Measurements from ENCODE around the gene PRTG. TPM values are rescaled to one million over a fixed set of nuclear protein-coding genes. Genes with fewer than 3 reads are reported as not detected.
"Not testable (repeated sequence)": the region's sequence is repeated elsewhere in the genome, so short reads cannot be mapped to it uniquely, and the experiment has no call there.

The PRTG gene
- total and polyA plus RNA-seq, 2 donors, result 0.68 to 16.2 TPM

DNA sequence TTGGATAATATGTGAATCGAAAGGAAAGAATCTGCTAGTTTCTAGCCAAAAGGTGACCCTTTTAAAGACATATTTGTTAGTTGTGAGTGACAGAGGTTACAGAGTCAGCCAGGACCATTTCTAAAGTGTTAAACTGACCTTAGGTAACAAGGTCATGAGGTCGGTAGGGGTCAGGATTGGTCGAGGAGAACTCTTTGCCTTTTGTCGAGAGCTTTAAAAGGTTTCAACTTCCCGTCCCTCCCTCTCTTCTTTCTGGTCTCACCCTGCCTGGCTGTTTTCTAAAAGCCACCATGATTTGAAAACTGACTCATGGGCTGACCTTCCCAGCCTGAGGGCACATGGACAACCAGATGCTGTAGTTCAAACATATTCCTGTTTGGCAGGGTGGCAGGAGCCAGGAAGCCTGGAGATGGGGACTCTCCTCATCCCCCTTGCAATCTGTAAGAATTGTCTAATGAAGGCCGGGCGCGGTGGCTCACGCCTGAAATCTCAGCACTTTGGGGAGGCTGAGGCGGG lies 25.8 kb upstream of the PRTG start:
- 74% methylated on average over 10 of the region's 10 CpGs for WGBS

DNA sequence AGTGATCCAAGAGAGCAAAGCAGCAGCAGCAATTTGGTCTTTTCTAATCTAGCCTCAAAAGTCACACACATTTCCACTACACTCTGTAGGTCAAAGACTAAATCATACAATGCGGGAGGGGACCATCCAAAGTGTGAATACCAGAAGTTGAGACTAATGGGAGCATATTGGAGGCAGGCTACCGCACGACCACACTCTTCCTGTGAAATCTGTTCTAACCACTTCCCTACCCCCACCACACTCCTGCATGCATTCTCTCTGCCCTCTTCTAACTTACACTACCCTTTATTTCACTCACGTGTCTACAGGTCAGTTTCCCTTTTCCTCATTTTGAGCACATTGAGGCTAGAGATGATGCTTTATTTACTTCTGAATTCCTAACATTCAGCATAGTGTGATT lies 23.7 kb upstream of the PRTG start:
- Histone ChIP-seq H3K36me3 (ENCODE audit: insufficient read depth) (no peaks in the 10 kb centered on the region), H3K27ac (ENCODE audit: low read depth) (no peak overlapping the region), H3K4me1 (ENCODE audit: insufficient read depth) (no peaks in the 10 kb centered on the region), H3K4me3 (ENCODE audit: low read depth, low read length) (no peak overlapping the region)
- no peak for DNase-seq (ENCODE audit: extremely low spot score)
- WGBS, result 77% methylated on average over 4 of the region's 4 CpGs

More for the DNA sequence above, 25.8 kb upstream of the PRTG start:
- Histone ChIP-seq H3K4me1 (ENCODE audit: insufficient read depth) (no peaks in the 10 kb centered on the region), H3K27ac (ENCODE audit: low read depth) (no peak overlapping the region), H3K36me3 (ENCODE audit: insufficient read depth) (no peaks in the 10 kb centered on the region), H3K4me3 (ENCODE audit: low read depth, low read length) (no peak overlapping the region)
- no peak for DNase-seq (ENCODE audit: extremely low spot score)

DNA sequence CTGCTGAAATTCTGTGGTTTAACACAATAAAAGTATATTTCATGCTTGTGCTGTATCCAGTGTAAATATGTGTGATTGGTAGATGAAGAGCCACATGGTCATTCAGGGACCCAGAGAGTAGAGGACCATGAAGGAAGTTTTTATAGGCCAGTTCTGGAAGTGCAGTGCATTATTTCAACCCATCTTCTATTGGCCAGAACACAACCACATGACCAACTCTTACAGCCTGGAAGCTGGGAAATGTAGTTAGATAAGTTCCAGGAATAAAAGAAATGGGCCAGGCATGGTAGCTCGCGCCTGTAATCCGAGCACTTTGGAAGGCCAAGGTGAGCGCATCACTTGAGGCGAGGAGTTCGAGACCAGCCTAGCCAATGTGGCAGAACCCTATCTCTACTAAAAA lies 21.4 kb upstream of the PRTG start:
- 98% methylated on average over 6 of the region's 6 CpGs for WGBS

DNA sequence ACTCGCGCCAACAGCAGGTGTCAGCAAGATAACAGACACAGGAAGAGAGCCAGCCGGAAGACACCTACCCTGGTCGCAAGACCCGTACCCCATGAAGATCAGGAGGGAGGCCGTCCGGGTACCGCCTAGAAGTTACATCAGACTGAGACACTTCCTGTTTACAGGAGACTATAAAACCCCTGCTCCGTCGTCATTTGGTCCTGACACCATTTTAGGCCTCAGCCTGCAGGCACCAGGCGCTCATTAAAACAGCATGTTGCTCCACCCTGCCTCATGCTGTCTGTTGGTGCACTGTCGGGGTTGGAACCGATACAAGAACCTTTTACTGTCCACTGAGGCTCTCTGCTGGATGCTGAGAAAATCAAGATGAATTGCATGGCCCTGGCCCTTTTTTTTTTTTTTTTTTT lies 15.6 kb upstream of the PRTG start:
- Histone ChIP-seq H3K4me1 (ENCODE audit: insufficient read depth) (no peaks in the 10 kb centered on the region), H3K4me3 (ENCODE audit: low read depth, low read length) (no peak overlapping the region), H3K36me3 (ENCODE audit: insufficient read depth) (no peaks in the 10 kb centered on the region), H3K27ac (ENCODE audit: low read depth) (no peak overlapping the region)
- 64% methylated on average over 13 of the region's 13 CpGs for WGBS
- no peak for DNase-seq (ENCODE audit: extremely low spot score)

More for the DNA sequence above, 21.4 kb upstream of the PRTG start:
- Histone ChIP-seq H3K27ac (ENCODE audit: low read depth) (no peak overlapping the region), H3K4me1 (ENCODE audit: insufficient read depth) (no peaks in the 10 kb centered on the region), H3K4me3 (ENCODE audit: low read depth, low read length) (no peak overlapping the region), H3K36me3 (ENCODE audit: insufficient read depth) (no peaks in the 10 kb centered on the region)
- no peak for DNase-seq (ENCODE audit: extremely low spot score)

DNA sequence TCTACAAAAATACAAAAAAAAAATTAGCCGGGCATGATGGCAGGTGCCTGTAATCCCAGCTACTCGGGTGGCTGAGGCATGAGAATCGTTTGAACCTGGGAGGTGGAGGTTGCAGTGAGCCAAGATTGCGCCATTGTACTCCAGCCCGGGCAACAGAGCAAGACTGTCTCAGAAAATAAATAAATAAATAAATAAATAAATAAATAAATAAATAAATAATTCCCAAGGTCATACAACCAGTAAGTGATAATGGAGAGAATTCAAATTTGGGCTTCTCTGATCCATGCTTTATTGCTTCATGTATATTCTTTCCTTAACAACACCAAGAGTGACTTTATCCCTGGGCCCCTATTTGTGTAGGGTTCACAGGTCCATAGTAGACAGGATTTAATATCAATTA lies 10.5 kb upstream of the PRTG start:
- H3K4me3 ChIP-seq (ENCODE audit: low read depth, low read length); DNase-seq (ENCODE audit: extremely low spot score); H3K36me3 ChIP-seq (ENCODE audit: insufficient read depth); H3K4me1 ChIP-seq (ENCODE audit: insufficient read depth); H3K27ac ChIP-seq (ENCODE audit: low read depth): not testable (repeated sequence)
- 92% methylated on average over 5 of the region's 5 CpGs for WGBS

DNA sequence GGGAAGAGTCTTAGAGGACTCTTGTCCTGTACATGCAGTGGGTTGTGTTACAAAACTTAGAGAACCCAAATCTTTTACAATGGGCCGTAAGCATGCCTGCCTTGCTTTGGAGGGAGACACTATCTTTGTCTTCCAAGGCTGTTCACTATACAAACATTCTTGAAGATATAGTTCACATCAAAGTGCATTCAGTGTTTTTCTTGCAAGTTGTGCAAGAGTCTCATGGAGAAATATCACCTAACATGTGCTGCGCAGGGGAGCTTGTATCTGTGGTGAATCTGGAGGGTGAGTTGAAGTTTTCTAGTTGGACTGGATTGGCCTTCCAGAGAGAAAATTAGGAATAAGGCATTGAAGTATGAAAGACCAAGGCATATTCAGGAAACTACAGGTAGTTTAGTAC lies 7.8 kb upstream of the PRTG start:
- Histone ChIP-seq H3K27ac (ENCODE audit: low read depth) (no peak overlapping the region), H3K36me3 (ENCODE audit: insufficient read depth) (no peaks in the 10 kb centered on the region), H3K4me3 (ENCODE audit: low read depth, low read length) (no peak overlapping the region), H3K4me1 (ENCODE audit: insufficient read depth) (no peaks in the 10 kb centered on the region)
- WGBS, result 81% methylated on average over 2 of the region's 2 CpGs
- no peak for DNase-seq (ENCODE audit: extremely low spot score)

DNA sequence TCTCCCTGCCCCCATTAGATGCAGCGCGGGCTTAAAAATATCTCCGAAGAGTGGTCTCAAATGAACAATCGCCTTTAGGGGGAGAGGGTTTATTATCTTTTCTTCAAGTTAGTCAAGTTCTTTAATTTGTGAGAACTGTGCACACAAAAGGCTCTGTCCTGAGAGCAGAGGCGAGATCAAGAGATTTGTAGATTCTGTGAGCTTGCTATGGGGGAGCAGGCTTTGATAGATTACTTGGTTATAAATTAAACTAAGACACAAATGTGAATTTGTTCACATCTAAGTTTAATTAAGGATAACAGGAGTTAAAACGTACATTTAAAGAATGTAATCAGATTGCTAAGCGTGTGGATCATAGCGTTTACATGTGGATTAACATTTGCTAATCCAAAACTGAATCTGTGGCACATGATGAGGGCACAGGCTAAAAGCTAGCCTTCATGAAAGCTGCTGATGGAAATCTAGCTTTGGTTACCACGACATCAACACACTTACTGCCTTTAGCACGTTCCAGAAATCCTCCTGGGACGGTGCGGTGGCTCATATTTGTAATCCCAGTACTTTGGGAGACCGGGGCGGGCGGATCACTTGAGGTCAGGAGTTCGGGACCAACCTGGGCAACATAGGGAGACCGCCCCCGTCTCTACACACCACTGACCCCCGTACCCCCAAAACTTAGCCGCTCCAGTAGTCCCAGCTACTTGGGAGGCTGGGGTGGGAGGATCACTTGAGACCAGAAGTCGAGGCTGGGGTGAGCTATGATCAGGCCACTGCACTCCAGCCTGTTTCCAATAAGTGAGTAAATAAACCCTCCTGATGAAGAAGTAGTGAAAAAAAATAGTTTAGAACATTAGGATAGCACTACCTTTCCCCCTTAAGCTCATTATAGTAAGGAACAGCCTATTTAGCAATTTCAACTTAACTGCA lies 1.0 kb upstream of the PRTG start:
- H3K27ac ChIP-seq (ENCODE audit: low read depth), result no peak overlapping the region
- WGBS, result 45% methylated on average over 21 of the region's 21 CpGs
- peak overlapping the region; percentile 89 for H3K4me3 ChIP-seq (ENCODE audit: low read depth, low read length)
- H3K36me3 ChIP-seq (ENCODE audit: insufficient read depth), result no peaks in the 10 kb centered on the region
- DNase-seq (ENCODE audit: extremely low spot score), result no peak
- no peaks in the 10 kb centered on the region for H3K4me1 ChIP-seq (ENCODE audit: insufficient read depth)

DNA sequence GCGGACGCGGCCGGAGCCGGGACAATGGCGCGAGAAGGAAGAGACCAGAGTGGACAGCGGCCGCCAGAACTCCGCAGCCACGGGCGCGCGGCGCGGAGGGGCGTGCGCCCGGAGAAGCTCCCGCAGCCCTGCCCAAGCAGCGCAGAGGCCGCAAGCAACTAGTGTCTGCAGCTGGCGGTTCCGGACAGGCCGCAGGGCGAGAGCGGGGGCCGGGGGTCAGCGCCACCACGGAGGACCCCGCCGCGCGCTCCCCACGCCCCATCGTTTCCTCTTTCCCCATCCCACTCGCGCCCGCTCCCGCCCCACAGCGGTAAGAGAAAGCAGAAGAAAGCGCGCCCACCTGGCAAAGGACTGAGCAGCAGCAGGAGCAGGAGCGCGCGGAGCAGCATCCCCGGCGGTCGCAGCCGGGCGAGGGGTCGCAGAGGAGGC lies 440 bp downstream of the PRTG start:
- DNase-seq (ENCODE audit: extremely low spot score), result no peak
- peak overlapping the region; percentile 89 for H3K4me3 ChIP-seq (ENCODE audit: low read depth, low read length)
- H3K27ac ChIP-seq (ENCODE audit: low read depth), result peak overlapping the region; percentile 0
- under 1% methylated on average over 52 of the region's 52 CpGs for WGBS
- H3K36me3 ChIP-seq (ENCODE audit: insufficient read depth), result no peaks in the 10 kb centered on the region
- no peaks in the 10 kb centered on the region for H3K4me1 ChIP-seq (ENCODE audit: insufficient read depth)

DNA sequence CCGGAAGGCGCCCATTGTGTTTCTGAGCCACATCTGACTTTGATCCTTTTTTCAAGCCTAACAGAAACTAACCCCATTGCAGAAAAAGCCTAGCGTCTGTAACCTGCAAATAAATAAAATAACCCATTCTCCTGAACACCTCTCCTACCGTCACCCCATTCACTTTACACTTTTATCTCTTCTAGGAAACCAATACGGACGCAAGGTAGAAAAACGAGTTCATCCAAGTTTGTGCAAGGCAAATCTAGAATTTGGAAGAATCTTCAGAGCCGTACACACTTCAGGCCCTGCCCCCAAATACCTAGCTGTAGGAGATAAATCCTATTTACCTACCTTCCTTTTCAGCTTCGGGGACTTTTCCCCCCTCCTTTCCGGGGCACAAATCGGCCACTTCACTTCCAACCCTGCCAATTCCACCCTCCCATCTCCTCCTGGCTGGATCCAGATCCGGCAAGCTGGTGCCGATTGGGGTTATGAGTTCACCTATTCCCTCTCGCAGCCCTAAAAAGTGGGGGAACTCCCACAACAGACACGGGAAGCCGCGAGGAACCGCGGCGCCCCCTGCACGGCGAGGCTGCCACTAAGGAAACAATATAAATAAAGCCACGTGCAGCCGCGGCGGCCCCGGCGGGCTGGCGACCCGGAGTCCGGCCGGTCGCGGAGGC lies 987 bp downstream of the PRTG start:
- WGBS, result 3% methylated on average over 34 of the region's 34 CpGs
- no peaks in the 10 kb centered on the region for H3K4me1 ChIP-seq (ENCODE audit: insufficient read depth)
- H3K4me3 ChIP-seq (ENCODE audit: low read depth, low read length), result peak overlapping the region; percentile 89
- DNase-seq (ENCODE audit: extremely low spot score), result no peak
- peak overlapping the region; percentile 0 for H3K27ac ChIP-seq (ENCODE audit: low read depth)
- no peaks in the 10 kb centered on the region for H3K36me3 ChIP-seq (ENCODE audit: insufficient read depth)

DNA sequence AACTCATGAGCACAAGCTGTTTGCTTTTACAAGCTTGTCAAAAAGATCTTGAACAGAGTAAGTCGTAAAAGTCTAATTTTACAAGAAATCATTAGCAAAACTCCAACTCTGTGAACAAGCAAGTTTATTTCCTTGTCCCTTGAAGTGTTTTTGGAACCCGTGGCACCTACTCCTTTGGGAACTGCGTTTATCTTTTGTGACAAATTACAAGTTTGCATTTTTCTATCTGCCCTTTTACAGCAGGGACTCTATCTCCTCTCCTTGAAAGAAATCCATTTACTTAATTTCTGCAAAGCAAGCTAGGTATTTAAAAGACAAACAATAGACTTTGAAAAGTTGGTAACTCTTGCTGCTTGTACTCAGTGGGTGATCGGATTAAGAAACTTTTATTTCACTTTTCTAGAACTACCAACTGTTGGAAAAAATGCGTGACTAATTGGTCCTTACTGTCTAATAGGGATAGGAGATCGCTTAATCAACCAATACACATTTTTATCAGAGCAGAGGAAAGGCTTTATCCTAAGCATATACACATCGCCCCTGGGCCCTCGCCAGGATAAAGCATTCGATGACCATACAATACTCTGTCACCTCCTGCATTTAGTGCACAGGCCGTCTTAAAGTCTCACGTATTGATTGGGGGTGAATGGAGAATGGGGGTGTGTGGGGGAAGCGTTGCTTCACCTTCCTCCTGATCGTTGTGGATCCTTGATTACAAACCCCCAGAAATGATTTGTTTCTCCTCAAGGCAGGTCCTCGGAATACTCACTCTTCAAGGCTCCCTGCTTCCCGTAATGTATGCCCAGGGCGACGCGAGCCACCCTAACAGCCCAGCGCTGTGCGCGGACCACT lies 1.7 kb downstream of the PRTG start:
- WGBS, result 18% methylated on average over 21 of the region's 21 CpGs
- no peak for DNase-seq (ENCODE audit: extremely low spot score)
- H3K36me3 ChIP-seq (ENCODE audit: insufficient read depth), result no peaks in the 10 kb centered on the region
- no peak overlapping the region for H3K27ac ChIP-seq (ENCODE audit: low read depth)
- no peaks in the 10 kb centered on the region for H3K4me1 ChIP-seq (ENCODE audit: insufficient read depth)
- peak overlapping the region; percentile 89 for H3K4me3 ChIP-seq (ENCODE audit: low read depth, low read length)

DNA sequence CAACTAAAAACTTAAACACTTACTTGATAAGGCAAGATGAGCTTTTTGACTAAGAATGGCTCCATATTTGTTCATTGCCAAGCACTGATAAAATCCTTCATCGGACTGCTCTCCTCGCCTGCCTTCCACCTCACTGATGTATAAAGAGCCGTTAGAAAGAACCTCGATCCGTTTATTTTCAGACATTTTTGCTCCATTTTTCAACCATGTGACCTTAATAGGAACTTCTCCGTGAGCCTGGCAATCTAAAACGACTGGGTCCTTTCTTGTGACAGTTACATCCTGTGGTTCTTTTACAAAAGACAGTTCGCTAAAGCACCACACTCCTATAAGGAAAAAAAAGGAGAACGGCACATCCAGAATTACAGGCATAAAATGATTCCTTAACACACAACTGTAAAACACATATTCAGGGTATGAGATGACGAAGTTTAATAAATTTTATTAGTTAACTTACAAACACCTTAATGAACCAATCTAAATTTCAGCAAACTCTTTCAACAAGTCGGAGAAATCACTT lies 2.5 kb downstream of the PRTG start:
- no peak overlapping the region for H3K4me3 ChIP-seq (ENCODE audit: low read depth, low read length)
- H3K36me3 ChIP-seq (ENCODE audit: insufficient read depth), result no peaks in the 10 kb centered on the region
- no peak for DNase-seq (ENCODE audit: extremely low spot score)
- WGBS, result 50% methylated on average over 11 of the region's 11 CpGs
- H3K4me1 ChIP-seq (ENCODE audit: insufficient read depth), result no peaks in the 10 kb centered on the region
- H3K27ac ChIP-seq (ENCODE audit: low read depth), result no peak overlapping the region

DNA sequence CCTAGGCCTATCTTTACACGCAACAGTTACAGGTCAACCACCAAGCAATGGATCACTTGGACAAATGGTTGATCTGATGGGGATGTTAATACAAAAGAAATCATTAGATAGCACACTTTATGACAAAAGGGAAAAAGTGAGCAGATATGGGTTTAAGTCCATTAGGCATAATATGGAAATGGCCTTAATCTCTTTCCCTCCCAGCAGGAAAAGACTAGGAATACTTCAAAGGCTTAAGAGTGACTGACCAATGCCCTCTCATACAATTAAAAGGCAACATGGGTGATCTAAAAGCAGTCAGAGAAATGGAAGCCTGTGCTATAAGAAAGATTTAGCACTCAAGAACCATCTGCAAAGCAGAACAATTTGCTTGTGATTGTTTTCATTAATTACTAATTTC lies 3.3 kb downstream of the PRTG start:
- no peak overlapping the region for H3K4me3 ChIP-seq (ENCODE audit: low read depth, low read length)
- H3K27ac ChIP-seq (ENCODE audit: low read depth), result no peak overlapping the region
- DNase-seq (ENCODE audit: extremely low spot score), result no peak
- no peaks in the 10 kb centered on the region for H3K36me3 ChIP-seq (ENCODE audit: insufficient read depth)
- H3K4me1 ChIP-seq (ENCODE audit: insufficient read depth), result no peaks in the 10 kb centered on the region
- 98% methylated on average over 1 of the region's 1 CpG for WGBS

DNA sequence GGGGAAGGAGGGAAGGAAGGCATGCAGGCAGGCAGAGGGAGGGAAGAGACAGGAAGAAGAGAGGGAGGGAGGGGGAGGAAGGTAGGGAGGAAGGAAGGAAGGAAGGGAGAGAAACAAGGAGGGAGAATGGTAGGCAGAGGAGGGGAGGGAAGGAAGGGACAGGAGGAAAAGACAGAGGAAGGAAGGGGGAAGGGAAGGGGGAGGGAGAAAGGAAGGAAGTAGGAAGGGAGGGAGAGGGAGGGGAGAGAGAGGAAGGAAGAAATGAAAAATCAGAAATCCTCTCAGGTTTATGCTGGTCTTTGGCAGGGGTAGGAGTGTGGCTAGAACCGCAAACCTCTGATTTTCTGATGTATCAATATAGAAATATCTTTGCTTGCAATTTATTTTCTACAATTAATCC lies 4.2 kb downstream of the PRTG start:
- DNase-seq (ENCODE audit: extremely low spot score), result no peak
- Histone ChIP-seq H3K4me3 (ENCODE audit: low read depth, low read length) (no peak overlapping the region), H3K4me1 (ENCODE audit: insufficient read depth) (no peaks in the 10 kb centered on the region), H3K36me3 (ENCODE audit: insufficient read depth) (no peaks in the 10 kb centered on the region), H3K27ac (ENCODE audit: low read depth) (no peak overlapping the region)
- 59% methylated on average over 1 of the region's 1 CpG for WGBS

All from urinary bladder (tissue), 4 donors.